DND-41 (cell line): ENCODE data around the gene POLR1B.

Experiments used
- ATAC-seq: fragments of 200-7000 bp; cut with Tn5 transposase; 3 replicates; pipeline ENCODE4 v1.9.1; 2021; ENCODE audit warnings: low read depth; ENCODE audit not compliant: insufficient read depth
- DNase-seq: peaks from one replicate; pipeline ENCODE4 v3.0.0-alpha.2; 2020
- H2AFZ ChIP-seq: 2 replicates; pipeline ENCODE4 v1.6.0; 2012; ENCODE audit warnings: low read depth, low read length
- H3K27ac ChIP-seq: 2 replicates; pipeline ENCODE4 v1.5.1; 2012; ENCODE audit warnings: low read length, inconsistent platforms
- H3K27me3 ChIP-seq: fragments of 200-600 bp; sonication (generic); 2 replicates; pipeline ENCODE4 v1.6.0; 2012; ENCODE audit warnings: low read length, mild to moderate bottlenecking, inconsistent platforms; ENCODE audit not compliant: insufficient read depth, poor library complexity
- H3K36me3 ChIP-seq: 2 replicates; pipeline ENCODE4 v1.5.1; 2012; ENCODE audit warnings: low read length, inconsistent platforms; ENCODE audit not compliant: insufficient read depth
- H3K4me1 ChIP-seq: 2 replicates; pipeline ENCODE4 v1.5.1; 2012; ENCODE audit warnings: mild to moderate bottlenecking, low read length; ENCODE audit not compliant: insufficient read depth
- H3K4me2 ChIP-seq: 2 replicates; pipeline ENCODE4 v1.6.0; 2012; ENCODE audit warnings: mild to moderate bottlenecking, moderate library complexity, low read length, inconsistent platforms; ENCODE audit not compliant: insufficient read depth
- H3K4me3 ChIP-seq, 2 experiments: fragments of 200-600 bp in 1 of 2; shearing (Covaris generic) in 1 of 2; 2 replicates each; pipeline ENCODE4 v1.5.1; 2012 to 2016; ENCODE audit warnings: inconsistent platforms in 2 of 2, low read length in 2 of 2, mild to moderate bottlenecking in 2 of 2, low read depth in 1 of 2, moderate library complexity in 1 of 2
- H3K79me2 ChIP-seq: 2 replicates; pipeline ENCODE4 v1.6.0; 2012; ENCODE audit warnings: low read length, inconsistent platforms; ENCODE audit not compliant: insufficient read depth
- H3K9ac ChIP-seq: 2 replicates; pipeline ENCODE4 v1.6.0; 2012; ENCODE audit warnings: low read depth, mild to moderate bottlenecking, inconsistent platforms, low read length, moderate library complexity
- H3K9me3 ChIP-seq: 2 replicates; pipeline ENCODE4 v1.5.1; 2012; ENCODE audit warnings: low read length, moderate library complexity, mild to moderate bottlenecking, inconsistent platforms; ENCODE audit not compliant: insufficient read depth, severe bottlenecking
- H4K20me1 ChIP-seq: 2 replicates; pipeline ENCODE4 v1.6.0; 2012; ENCODE audit warnings: low read length; ENCODE audit not compliant: insufficient read depth
- CTCF ChIP-seq: IDR thresholded peaks from 2 replicates; pipeline ENCODE4 v1.5.1; 2012; ENCODE audit warnings: borderline replicate concordance, low read length, moderate library complexity, mild to moderate bottlenecking; ENCODE audit not compliant: poor library complexity, severe bottlenecking; ENCODE audit errors: extremely low read depth
- EZH2 ChIP-seq: IDR thresholded peaks from 3 replicates; pipeline ENCODE4 v1.6.1; 2012; ENCODE audit warnings: borderline replicate concordance, low read depth, mild to moderate bottlenecking, moderate library complexity, low read length, inconsistent platforms; ENCODE audit not compliant: severe bottlenecking

Gene POLR1B

GRCh38 chr2:112585400-112585799, 43.1 kb downstream of the POLR1B start:
- Histone ChIP-seq H3K9ac (no peak overlapping the region), H3K36me3 (no peaks in the 10 kb centered on the region), H3K4me2 (no peak overlapping the region), H3K27ac (no peak overlapping the region), H2AFZ (no peak overlapping the region), H3K9me3 (no peaks in the 10 kb centered on the region), H3K79me2 (no peaks in the 10 kb centered on the region), H3K27me3 (no peaks in the 10 kb centered on the region), H3K4me3 (no peak overlapping the region), H3K4me1 (no peaks in the 10 kb centered on the region), H4K20me1 (no peaks in the 10 kb centered on the region)
- DNase-seq (no peak), ATAC-seq (no peak)
- no peak for TF ChIP-seq EZH2
- no peak for TF ChIP-seq CTCF

- Histone ChIP-seq H3K79me2 (no peaks in the 10 kb centered on the region), H3K9ac (no peak overlapping the region), H3K9me3 (no peaks in the 10 kb centered on the region), H3K27ac (no peak overlapping the region), H3K27me3 (no peaks in the 10 kb centered on the region), H2AFZ (no peak overlapping the region), H3K4me1 (no peaks in the 10 kb centered on the region), H4K20me1 (no peaks in the 10 kb centered on the region), H3K4me3 (no peak overlapping the region), H3K36me3 (no peaks in the 10 kb centered on the region), H3K4me2 (no peak overlapping the region)
- ATAC-seq, result no peak
- no peak for TF ChIP-seq CTCF
- no peak for TF ChIP-seq EZH2
- no peak for DNase-seq
Measured at GRCh38 chr2:112585873-112586464, 43.7 kb downstream of the POLR1B start.

- Histone ChIP-seq H3K4me2 (no peak overlapping the region), H3K4me3 (no peak overlapping the region), H3K79me2 (no peaks in the 10 kb centered on the region), H3K9ac (no peak overlapping the region), H2AFZ (no peak overlapping the region), H3K27ac (no peak overlapping the region), H3K27me3 (no peaks in the 10 kb centered on the region), H4K20me1 (no peaks in the 10 kb centered on the region), H3K36me3 (no peaks in the 10 kb centered on the region), H3K9me3 (no peaks in the 10 kb centered on the region), H3K4me1 (no peaks in the 10 kb centered on the region)
- no peak for DNase-seq
- TF ChIP-seq CTCF, result no peak
- no peak for TF ChIP-seq EZH2
- ATAC-seq, result no peak
Measured at GRCh38 chr2:112588611-112589045, 46.4 kb downstream of the POLR1B start.
